Type B pancreatic cell (in vitro differentiated cells): ENCODE measurements around the gene DLL4. TPM values are rescaled to one million over a fixed set of nuclear protein-coding genes. Genes with fewer than 3 reads are reported as not detected.

ENCODE experiments used
- DNase-seq: peaks from one replicate; pipeline ENCODE4 v3.0.0; 2021; ENCODE audit warnings: mixed read lengths; ENCODE audit not compliant: unreplicated experiment; ENCODE audit errors: extremely low spot score
- H3K27ac Mint-ChIP-seq: 2 replicates; pipeline ENCODE4 v1.8.0; 2021; ENCODE audit warnings: mild to moderate bottlenecking, mixed read lengths
- H3K27me3 Mint-ChIP-seq: 2 replicates; pipeline ENCODE4 v1.8.0; 2021; ENCODE audit warnings: mixed read lengths
- H3K36me3 Mint-ChIP-seq: 2 replicates; pipeline ENCODE4 v1.8.0; 2021; ENCODE audit warnings: mixed read lengths
- H3K4me1 Mint-ChIP-seq: one replicate; pipeline ENCODE4 v1.8.0; 2021; ENCODE audit warnings: mixed read lengths; ENCODE audit not compliant: unreplicated experiment
- H3K4me3 Mint-ChIP-seq: 2 replicates; pipeline ENCODE4 v1.8.0; 2021; ENCODE audit warnings: mild to moderate bottlenecking, mixed read lengths
- H3K9me3 Mint-ChIP-seq: 2 replicates; pipeline ENCODE4 v1.8.0; 2021; ENCODE audit warnings: mixed read lengths
- CTCF ChIP-seq: fragments of 200-600 bp; sonication (generic); conservative IDR thresholded peaks from 2 replicates; pipeline ENCODE4 v1.5.0; 2021; ENCODE audit warnings: antibody characterized with exemption, mild to moderate bottlenecking
- total RNA-seq: library from RNA; stranded (reverse); gene quantifications from 2 replicates; pipeline ENCODE4 v1.2.1, GENCODE V29; 2021; ENCODE audit warnings: low replicate concordance

Gene DLL4
- total RNA-seq, 1 donor from 2014 or later = 2.9 TPM

DNA sequence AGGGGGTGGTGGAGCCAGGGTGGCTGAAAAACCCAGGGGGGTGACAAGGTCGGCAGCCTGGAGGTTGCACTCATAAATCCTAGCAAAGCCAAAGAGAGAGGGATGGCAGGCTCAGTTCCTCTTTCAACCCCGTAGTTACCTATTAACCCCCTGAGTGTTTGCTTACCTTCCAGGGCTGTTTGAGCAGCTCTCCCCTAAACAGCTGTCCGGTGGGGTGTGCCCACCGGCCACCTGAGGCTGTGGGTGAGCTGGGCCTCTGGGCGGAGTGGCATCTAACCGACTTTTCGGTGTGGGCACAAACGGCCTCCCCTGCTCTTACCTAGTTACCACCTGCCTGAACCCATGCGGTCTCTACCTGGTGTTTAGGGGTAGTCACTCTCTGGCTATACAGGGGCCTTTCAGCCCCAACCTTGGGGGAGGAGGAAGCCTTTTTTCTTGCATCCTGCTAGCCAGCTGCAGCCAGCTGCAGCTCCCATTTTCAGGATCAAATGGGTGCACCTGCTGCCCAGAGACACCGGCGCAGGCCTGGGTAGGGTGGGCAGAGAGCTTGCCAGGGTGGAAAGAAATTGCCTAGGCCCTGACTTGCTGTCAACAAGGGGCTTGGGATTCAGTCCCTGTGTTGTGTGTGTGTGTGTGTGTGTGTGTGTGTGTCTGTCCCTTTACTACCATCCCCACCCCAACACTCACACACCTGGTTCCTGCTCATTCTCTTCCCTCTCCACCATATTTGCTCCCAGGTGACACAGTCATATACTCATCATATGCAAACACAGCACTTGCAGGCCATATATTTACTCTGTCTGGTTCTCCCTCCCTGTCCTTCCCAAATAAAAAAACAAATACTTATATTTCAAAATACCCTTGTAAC, 3.7 kb downstream of the DLL4 start:
- Mint-ChIP-seq H3K4me3 (peak overlapping the region; percentile 74), H3K27me3 (peaks cover 53% of the 10 kb centered on the region), H3K27ac (peak overlapping the region; percentile 36), H3K36me3 (no peaks in the 10 kb centered on the region), H3K9me3 (no peaks in the 10 kb centered on the region), H3K4me1 (peaks cover 21% of the 10 kb centered on the region)
- DNase-seq = no peak
- no peak for TF ChIP-seq CTCF

GRCh38 chr15:40933517-40933902, 4.4 kb downstream of the DLL4 start:
- Mint-ChIP-seq H3K4me3 (peak overlapping the region; percentile 57), H3K27ac (peak overlapping the region; percentile 14), H3K9me3 (no peaks in the 10 kb centered on the region), H3K36me3 (no peaks in the 10 kb centered on the region), H3K27me3 (peaks cover 48% of the 10 kb centered on the region), H3K4me1 (peaks cover 24% of the 10 kb centered on the region)
- DNase-seq = no peak
- no peak for TF ChIP-seq CTCF

DNA sequence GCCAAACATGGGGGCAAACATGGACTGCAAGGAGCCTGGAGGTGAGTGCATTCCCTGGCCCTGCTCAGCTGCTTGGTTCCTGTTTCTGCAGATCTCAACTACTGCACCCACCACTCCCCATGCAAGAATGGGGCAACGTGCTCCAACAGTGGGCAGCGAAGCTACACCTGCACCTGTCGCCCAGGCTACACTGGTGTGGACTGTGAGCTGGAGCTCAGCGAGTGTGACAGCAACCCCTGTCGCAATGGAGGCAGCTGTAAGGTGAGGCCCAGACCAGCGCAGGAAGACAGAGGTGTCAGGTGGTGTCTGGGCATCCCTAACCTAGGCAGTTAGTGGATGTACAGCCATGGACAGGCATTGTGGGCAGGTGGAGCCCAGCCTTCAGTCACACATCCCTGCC, 5.3 kb downstream of the DLL4 start:
- Mint-ChIP-seq H3K36me3 (no peaks in the 10 kb centered on the region), H3K4me1 (peaks cover 24% of the 10 kb centered on the region), H3K9me3 (no peaks in the 10 kb centered on the region), H3K27me3 (peaks cover 38% of the 10 kb centered on the region), H3K27ac (no peak overlapping the region), H3K4me3 (no peak overlapping the region)
- TF ChIP-seq CTCF = no peak
- no peak for DNase-seq

GRCh38 chr15:40936234-40936708, 7.1 kb downstream of the DLL4 start:
- Mint-ChIP-seq H3K27me3 (peaks cover 22% of the 10 kb centered on the region), H3K27ac (no peak overlapping the region)

More at GRCh38 chr15:40936234-40936708, 7.1 kb downstream of the DLL4 start:
- TF ChIP-seq CTCF = no peak
- no peak for DNase-seq
- H3K36me3 Mint-ChIP-seq = no peaks in the 10 kb centered on the region
- peaks cover 17% of the 10 kb centered on the region for H3K4me1 Mint-ChIP-seq
- no peaks in the 10 kb centered on the region for H3K9me3 Mint-ChIP-seq
- no peak overlapping the region for H3K4me3 Mint-ChIP-seq
